Endothelial cell (in vitro differentiated cells): ENCODE results near the gene NEDD4L. TPM values are rescaled to one million over a fixed set of nuclear protein-coding genes. Genes with fewer than 3 reads are reported as not detected.

Experiments used
- DNase-seq: peaks from one replicate; pipeline ENCODE4 v3.0.0; 2021; ENCODE audit warnings: low spot score
- H3K27ac Mint-ChIP-seq: one replicate; pipeline ENCODE4 v1.8.0; 2021; ENCODE audit warnings: mixed read lengths, inconsistent platforms; ENCODE audit not compliant: unreplicated experiment
- H3K27me3 Mint-ChIP-seq: one replicate; pipeline ENCODE4 v1.8.0; 2021; ENCODE audit warnings: mild to moderate bottlenecking, moderate library complexity, mixed read lengths, inconsistent platforms; ENCODE audit not compliant: unreplicated experiment
- H3K36me3 Mint-ChIP-seq: one replicate; pipeline ENCODE4 v1.8.0; 2021; ENCODE audit warnings: mild to moderate bottlenecking, low read depth, mixed read lengths, inconsistent platforms; ENCODE audit not compliant: unreplicated experiment
- H3K4me1 Mint-ChIP-seq: one replicate; pipeline ENCODE4 v1.8.0; 2021; ENCODE audit warnings: mild to moderate bottlenecking, mixed read lengths, inconsistent platforms; ENCODE audit not compliant: unreplicated experiment
- H3K4me3 Mint-ChIP-seq: one replicate; pipeline ENCODE4 v1.8.0; 2021; ENCODE audit warnings: mild to moderate bottlenecking, mixed read lengths, inconsistent platforms; ENCODE audit not compliant: unreplicated experiment
- H3K9me3 Mint-ChIP-seq: one replicate; pipeline ENCODE4 v1.8.0; 2021; ENCODE audit warnings: mixed read lengths, inconsistent platforms; ENCODE audit not compliant: unreplicated experiment
- CTCF ChIP-seq: fragments of 200-600 bp; sonication (generic); IDR thresholded peaks from one replicate; pipeline ENCODE4 v1.5.0; 2021; ENCODE audit warnings: antibody characterized with exemption; ENCODE audit not compliant: unreplicated experiment
- total RNA-seq: library from RNA; stranded (reverse); fragmentation: NEBNext Ultra II Directional; extraction: Animal tissue kit (Norgen Biotek cat#: 25700); gene quantifications from one replicate; pipeline ENCODE4 v1.2.1, GENCODE V29; 2021; ENCODE audit not compliant: unreplicated experiment

NEDD4L gene
- total RNA-seq, 1 donor from 2014 or later: 42.8 TPM

GRCh38 chr18:58032233-58032632 lies 11.8 kb upstream of the NEDD4L start:
- Mint-ChIP-seq H3K27me3 (no peaks in the 10 kb centered on the region), H3K4me3 (no peak overlapping the region)
- TF ChIP-seq CTCF: no peak

GRCh38 chr18:58033216-58033615 lies 10.8 kb upstream of the NEDD4L start:
- H3K4me1 Mint-ChIP-seq: no peaks in the 10 kb centered on the region
- H3K36me3 Mint-ChIP-seq: no peaks in the 10 kb centered on the region

More at GRCh38 chr18:58032233-58032632, 11.8 kb upstream of the NEDD4L start:
- no peak for DNase-seq
- Mint-ChIP-seq H3K4me1 (no peaks in the 10 kb centered on the region), H3K27ac (no peak overlapping the region), H3K9me3 (no peaks in the 10 kb centered on the region), H3K36me3 (no peaks in the 10 kb centered on the region)

GRCh38 chr18:58034370-58034769 lies 9.7 kb upstream of the NEDD4L start:
- no peak for TF ChIP-seq CTCF
- H3K4me1 Mint-ChIP-seq: no peaks in the 10 kb centered on the region
- DNase-seq: no peak
- H3K36me3 Mint-ChIP-seq: no peaks in the 10 kb centered on the region
- no peak overlapping the region for H3K4me3 Mint-ChIP-seq
- H3K9me3 Mint-ChIP-seq: no peaks in the 10 kb centered on the region
- no peaks in the 10 kb centered on the region for H3K27me3 Mint-ChIP-seq
- H3K27ac Mint-ChIP-seq: no peak overlapping the region

More at GRCh38 chr18:58033216-58033615, 10.8 kb upstream of the NEDD4L start:
- no peak for DNase-seq
- no peak for TF ChIP-seq CTCF
- no peak overlapping the region for H3K27ac Mint-ChIP-seq
- H3K27me3 Mint-ChIP-seq: no peaks in the 10 kb centered on the region
- H3K9me3 Mint-ChIP-seq: no peaks in the 10 kb centered on the region
- no peak overlapping the region for H3K4me3 Mint-ChIP-seq

GRCh38 chr18:58037163-58037562 lies 6.9 kb upstream of the NEDD4L start:
- peaks cover 1% of the 10 kb centered on the region for H3K27me3 Mint-ChIP-seq
- H3K9me3 Mint-ChIP-seq: no peaks in the 10 kb centered on the region
- H3K4me1 Mint-ChIP-seq: peaks cover 2% of the 10 kb centered on the region
- H3K4me3 Mint-ChIP-seq: no peak overlapping the region
- no peak overlapping the region for H3K27ac Mint-ChIP-seq
- DNase-seq: no peak
- no peak for TF ChIP-seq CTCF
- no peaks in the 10 kb centered on the region for H3K36me3 Mint-ChIP-seq

GRCh38 chr18:58038063-58038462 lies 6.0 kb upstream of the NEDD4L start:
- H3K36me3 Mint-ChIP-seq: no peaks in the 10 kb centered on the region
- peaks cover 2% of the 10 kb centered on the region for H3K27me3 Mint-ChIP-seq
- DNase-seq: no peak
- no peak for TF ChIP-seq CTCF
- no peak overlapping the region for H3K4me3 Mint-ChIP-seq
- peaks cover 4% of the 10 kb centered on the region for H3K4me1 Mint-ChIP-seq
- no peak overlapping the region for H3K27ac Mint-ChIP-seq
- no peaks in the 10 kb centered on the region for H3K9me3 Mint-ChIP-seq
